ENCODE measurements around the gene EPYC.
"Not testable (repeated sequence)": the region's sequence is repeated elsewhere in the genome, so short reads cannot be mapped to it uniquely, and the experiment has no call there.

Gene EPYC

DNA sequence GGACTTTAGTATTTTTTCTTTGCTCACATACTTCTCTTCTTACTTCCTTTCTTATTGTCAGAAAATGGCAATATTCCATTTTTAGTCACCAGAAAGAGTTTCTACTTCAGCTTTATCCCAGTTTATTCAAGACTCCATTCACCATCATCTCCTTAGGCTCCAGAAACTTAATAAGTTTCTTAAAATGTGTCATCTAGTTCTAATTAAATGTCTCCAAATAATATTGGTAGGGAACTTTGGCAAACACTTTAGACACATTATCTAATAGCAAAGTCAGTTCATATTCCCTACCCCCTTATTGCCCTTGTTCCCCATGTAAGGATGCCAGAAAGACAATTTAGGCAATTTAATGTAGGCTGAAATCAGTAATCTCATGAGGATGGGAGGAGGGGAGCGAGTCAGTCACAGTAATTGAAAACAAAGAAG is 15.1 kb downstream of the EPYC start:
- no peak for DNase-seq

DNA sequence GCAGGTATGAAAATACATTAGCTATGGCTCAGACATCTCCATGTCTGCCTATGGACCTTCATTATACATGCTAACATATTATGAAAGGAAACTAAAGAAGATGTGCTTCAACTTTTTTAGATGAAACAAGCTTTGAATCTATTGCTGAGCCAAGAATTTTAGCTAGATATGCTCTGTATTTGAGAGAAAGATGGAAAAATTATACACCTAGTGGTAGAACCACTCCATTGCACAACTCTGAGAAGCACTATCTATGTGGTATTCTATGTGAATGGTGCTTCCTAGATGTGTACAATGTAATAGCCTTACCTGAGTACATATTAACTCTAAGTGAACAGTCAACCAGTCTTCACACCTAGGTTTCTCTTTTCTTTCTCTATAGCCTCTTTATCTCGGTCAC is 17.3 kb downstream of the EPYC start:
- DNase-seq = no peak

DNA sequence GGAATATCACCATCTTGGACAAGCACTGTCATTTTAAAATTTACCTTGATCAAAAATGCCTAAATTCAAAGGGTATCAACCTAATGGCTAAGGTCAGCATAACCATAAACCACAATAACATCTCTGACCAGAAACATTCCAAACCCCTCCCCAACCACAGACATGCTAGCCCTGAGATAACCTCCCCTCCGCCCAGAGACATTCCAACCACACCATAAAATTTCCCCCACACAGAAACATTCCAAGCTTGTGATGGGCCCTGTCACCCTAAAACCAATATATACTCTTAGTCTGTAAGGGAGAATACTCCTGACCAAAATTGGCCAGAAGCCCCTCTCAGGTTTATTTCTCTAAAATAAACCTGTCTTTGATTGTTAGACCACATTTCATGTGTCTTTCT is 17.7 kb downstream of the EPYC start:
- DNase-seq = no peak

GRCh38 chr12:90985331-90985730 is 19.4 kb downstream of the EPYC start:
- not testable (repeated sequence) for DNase-seq

GRCh38 chr12:90984114-90984513 is 20.7 kb downstream of the EPYC start:
- no peak for DNase-seq

DNA sequence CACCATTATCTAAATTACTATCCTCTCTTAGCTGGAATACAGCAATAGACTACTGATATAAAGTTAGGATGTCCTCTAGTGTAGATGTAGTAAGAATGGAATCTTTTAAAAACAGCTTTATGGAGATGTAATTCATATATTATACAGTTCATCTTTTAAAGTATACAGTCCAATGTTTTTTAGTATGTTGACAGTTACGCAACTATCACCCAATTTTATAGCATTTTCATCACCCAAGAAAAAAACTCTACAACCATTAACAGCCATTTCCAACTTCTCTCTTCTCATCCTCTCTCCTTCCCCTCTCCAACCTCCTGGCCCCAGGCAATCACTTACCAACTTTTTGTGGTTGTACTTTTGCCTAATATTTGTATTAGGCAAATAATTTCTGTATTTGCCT is 22.6 kb downstream of the EPYC start:
- DNase-seq = no peak

GRCh38 chr12:90979951-90980350 is 24.8 kb downstream of the EPYC start:
- DNase-seq = no peak

- DNase-seq = no peak
Observed at GRCh38 chr12:90979019-90979418, 25.8 kb downstream of the EPYC start.

GRCh38 chr12:90978117-90978770 is 26.5 kb downstream of the EPYC start:
- DNase-seq = no peak

DNA sequence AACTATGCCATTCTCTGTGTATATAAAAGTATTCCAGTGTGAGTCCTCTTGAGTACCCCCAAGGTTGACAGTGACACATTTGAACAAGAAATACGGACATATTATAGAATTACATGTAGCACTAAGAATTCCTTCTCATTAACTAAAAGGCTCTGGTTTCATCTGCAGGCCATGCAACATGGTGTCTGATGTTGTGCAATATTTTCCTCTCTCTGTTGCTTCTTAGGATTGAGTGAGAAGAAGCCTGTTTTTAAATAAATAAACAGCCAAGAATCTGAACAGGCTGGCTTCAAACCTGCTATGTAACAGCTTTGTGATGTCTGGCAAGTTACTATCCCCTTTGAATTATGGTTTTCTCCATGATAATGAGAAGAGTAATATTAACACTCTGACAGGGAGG is 27.5 kb downstream of the EPYC start:
- DNase-seq = no peak

DNA sequence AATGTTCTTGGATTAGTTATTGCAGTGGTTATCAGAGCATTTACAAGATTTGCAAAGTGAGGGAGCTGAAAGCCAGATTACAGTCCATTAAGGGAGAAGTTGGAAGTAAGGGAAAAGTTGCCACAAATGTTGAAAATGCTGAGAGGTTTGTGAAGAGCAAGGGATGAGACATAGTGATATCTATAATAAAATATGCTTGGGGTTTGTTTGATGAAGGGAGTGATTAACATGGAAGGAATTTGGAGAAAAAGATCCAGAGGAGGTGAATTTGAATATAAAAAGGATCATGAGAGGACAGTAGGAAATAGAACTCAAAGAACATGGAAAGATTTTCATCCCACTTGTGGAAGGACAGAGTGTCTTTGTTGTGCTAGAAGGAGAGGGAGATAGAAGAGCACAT is 30.5 kb downstream of the EPYC start:
- no peak for DNase-seq

GRCh38 chr12:90972226-90972625 is 32.5 kb downstream of the EPYC start:
- no peak for DNase-seq

- DNase-seq = no peak
Observed at GRCh38 chr12:90970911-90971310, 33.9 kb downstream of the EPYC start.

DNA sequence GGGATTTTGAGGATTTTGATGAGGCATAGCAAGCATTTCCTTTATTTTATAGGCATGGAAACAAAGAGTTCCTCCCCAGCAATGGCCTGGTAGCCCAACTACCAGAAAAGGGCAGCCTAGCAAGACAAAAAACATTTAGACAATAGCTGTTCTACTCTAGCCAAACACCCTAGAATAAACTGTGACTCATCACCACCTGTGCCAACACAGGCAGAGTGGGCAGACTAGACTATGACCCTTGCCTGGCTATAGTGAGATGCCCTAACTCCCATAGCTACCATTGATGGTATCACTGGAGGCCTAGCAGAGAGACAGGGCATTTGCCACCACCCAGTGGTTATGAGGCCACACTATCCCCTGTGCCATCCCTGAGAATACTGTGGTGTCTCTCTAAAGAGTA is 34.3 kb downstream of the EPYC start:
- no peak for DNase-seq

DNA sequence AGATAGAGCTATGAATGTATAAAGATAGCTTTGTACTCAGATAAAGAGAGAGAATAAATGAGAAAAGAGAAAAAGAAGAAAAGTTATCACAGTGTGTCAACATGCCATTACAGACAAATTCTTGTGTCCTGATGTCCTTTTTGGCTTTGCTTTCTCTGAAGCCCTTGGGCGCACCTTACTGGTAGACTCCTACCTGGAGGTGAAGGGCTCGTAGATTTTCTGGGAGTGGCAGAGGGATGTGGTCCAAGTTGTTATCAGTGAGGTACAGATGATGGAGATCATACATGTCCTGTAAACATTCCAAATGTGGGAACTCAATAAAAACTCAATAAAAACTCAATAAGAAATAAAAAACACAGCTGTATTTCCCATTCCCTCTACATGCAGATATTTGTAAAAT is 34.9 kb downstream of the EPYC start:
- no peak for DNase-seq

DNA sequence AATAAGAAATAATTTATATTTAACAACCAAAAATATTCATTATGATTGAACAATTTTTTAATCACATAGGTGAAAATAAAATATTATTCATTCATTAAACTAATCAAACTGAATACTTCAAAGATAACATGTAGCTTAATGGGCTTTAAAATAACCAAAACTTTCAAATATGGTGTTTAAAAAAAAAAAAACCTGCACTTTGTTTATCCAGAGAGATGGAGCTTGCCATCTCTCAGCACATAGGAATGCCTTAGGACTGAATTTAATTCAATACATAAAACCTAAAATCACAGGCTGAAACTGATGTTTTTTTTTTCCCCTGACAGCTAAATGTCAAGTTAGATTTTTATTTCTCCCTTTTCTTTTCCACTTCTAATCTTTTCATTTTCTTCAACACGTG is 35.4 kb downstream of the EPYC start:
- DNase-seq = no peak

GRCh38 chr12:90965204-90965603 is 39.6 kb downstream of the EPYC start:
- DNase-seq = no peak

- no peak for DNase-seq
Observed at GRCh38 chr12:90964616-90965015, 40.2 kb downstream of the EPYC start.

DNA sequence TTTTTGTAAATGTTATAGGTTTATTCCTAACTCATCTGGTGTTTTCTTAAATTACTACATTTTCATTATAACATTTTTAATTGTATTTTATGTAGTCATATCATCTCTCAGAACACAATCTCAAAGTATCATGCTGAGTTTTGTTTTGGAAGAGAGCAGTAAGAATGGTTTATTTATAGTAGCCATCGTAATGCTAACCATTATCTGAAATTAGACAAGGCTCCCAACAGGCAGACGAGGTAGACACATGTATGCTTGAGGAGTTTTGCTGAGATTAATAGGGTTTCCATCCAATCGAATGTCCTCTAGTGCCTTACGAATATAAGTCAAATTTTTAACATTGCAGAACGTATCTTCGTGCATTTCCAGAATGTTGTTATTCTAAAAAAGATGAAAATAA is 40.8 kb downstream of the EPYC start:
- DNase-seq = no peak

GRCh38 chr12:90961154-90961553 is 43.6 kb downstream of the EPYC start:
- no peak for DNase-seq

GRCh38 chr12:90959538-90960139 is 45.1 kb downstream of the EPYC start:
- DNase-seq = no peak

DNA sequence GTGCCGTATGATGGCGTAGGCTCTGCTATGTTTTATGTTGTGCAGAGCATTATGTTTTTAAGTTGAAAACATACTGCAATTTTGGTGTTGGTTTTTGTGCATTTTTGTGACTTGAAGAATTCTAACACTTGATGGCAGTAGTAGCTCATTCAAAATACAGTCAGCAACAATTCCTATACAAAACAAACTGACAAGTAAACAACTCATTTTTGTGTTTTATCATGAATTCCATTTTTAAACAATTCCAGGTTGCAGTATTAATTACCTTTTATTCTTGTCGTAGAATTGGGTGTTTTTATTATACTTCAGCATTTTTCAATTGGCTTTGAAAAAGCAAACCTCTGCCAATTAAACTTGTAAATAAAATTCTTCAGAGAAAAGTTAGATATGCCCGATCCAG is 45.7 kb downstream of the EPYC start:
- no peak for DNase-seq

- no peak for DNase-seq
Observed at GRCh38 chr12:90958347-90958746, 46.4 kb downstream of the EPYC start.

GRCh38 chr12:90954921-90955320 is 49.9 kb downstream of the EPYC start, which contains the start of gene CCER1:
Gene CCER1, minus strand, starts transcription at chr12:90955176. Its CDS starts 434 bp downstream, at chr12:90954742.
- no peak for DNase-seq

- no peak for DNase-seq
Observed at GRCh38 chr12:90954428-90954827, 50.3 kb downstream of the EPYC start.

Data from effector CD4-positive, alpha-beta T cell (primary cell).